ENCODE data around the gene BCL11B. TPM values are rescaled to one million over a fixed set of nuclear protein-coding genes. Genes with fewer than 3 reads are reported as not detected.

The BCL11B gene
- polyA plus RNA-seq, 3 donors = 0.01 TPM; not detected in 2

GRCh38 chr14:99171396-99171795 lies 100.6 kb downstream of the BCL11B start:
- Mint-ChIP-seq H3K27me3 (ENCODE audit: low read depth in 3 of 3) (peaks cover 2 to 13% (median 6%) of the 10 kb centered on the region in 3 donors), H3K4me1 (no peaks in the 10 kb centered on the region)
- WGBS (ENCODE audit: insufficient coverage) = no CpG with 5 or more reads among the region's 3 CpGs

GRCh38 chr14:99169776-99170356 lies 102.1 kb downstream of the BCL11B start:
- Mint-ChIP-seq H3K27me3 (ENCODE audit: low read depth in 3 of 3) (peaks cover 2 to 13% (median 7%) of the 10 kb centered on the region in 3 donors), H3K4me3 (no peak overlapping the region), H3K27ac (no peak overlapping the region), H3K4me1 (no peaks in the 10 kb centered on the region), H3K36me3 (no peaks in the 10 kb centered on the region), H3K9me3 (peaks cover 2 to 11% (median 6%) of the 10 kb centered on the region in 7 donors)
- no peaks in the 10 kb centered on the region for H3K4me1 ChIP-seq (ENCODE audit: control insufficient read depth in 1 of 2, insufficient read depth in 2 of 2, low read length in 2 of 2)
- no peaks in the 10 kb centered on the region for H4K20me1 ChIP-seq (ENCODE audit: insufficient read depth, low read length)
- no peak overlapping the region for H3K27ac ChIP-seq (ENCODE audit: low read depth in 1 of 2, low read length in 2 of 2)
- H3K79me2 ChIP-seq (ENCODE audit: insufficient read depth, low read length) = no peaks in the 10 kb centered on the region
- WGBS (ENCODE audit: insufficient coverage) = 100% methylated on average over 1 of the region's 7 CpGs
- DNase-seq = no peak
- no peaks in the 10 kb centered on the region for H3K27me3 ChIP-seq (ENCODE audit: control insufficient read depth in 2 of 2, insufficient read depth in 2 of 2, low read length in 2 of 2)
- H3K9me3 ChIP-seq (replicated peaks in 1 of 2; ENCODE audit: control insufficient read depth in 1 of 2, insufficient read depth in 1 of 2, low read length in 2 of 2) = peaks cover 4 to 5% of the 10 kb centered on the region in 2 donors
- no peaks in the 10 kb centered on the region for H3K36me3 ChIP-seq (replicated peaks in 1 of 2; ENCODE audit: control insufficient read depth in 1 of 2, insufficient read depth in 2 of 2, low read length in 2 of 2)
- H3K4me2 ChIP-seq (replicated peaks; ENCODE audit: extremely low read depth, low read length, poor library complexity, severe bottlenecking) = no peak overlapping the region
- intact Hi-C loops (cut with micrococcal nuclease) = no loop called here
- H2AFZ ChIP-seq (ENCODE audit: insufficient read depth, low read depth, low read length, poor library complexity, severe bottlenecking) = no peak overlapping the region
- no peak overlapping the region for H3K4me3 ChIP-seq (replicated peaks in 1 of 3; ENCODE audit: low read depth in 2 of 3, low read length in 3 of 3)
- no peak for TF ChIP-seq CTCF (IDR thresholded peaks at IDR 0.05)
- H3K9ac ChIP-seq (ENCODE audit: insufficient read depth, low read length, poor library complexity, severe bottlenecking) = no peak overlapping the region

More at GRCh38 chr14:99171396-99171795, 100.6 kb downstream of the BCL11B start:
- Histone ChIP-seq H3K9me3 (replicated peaks in 1 of 2; ENCODE audit: control insufficient read depth in 1 of 2, insufficient read depth in 1 of 2, low read length in 2 of 2) (peaks cover 8 to 10% of the 10 kb centered on the region in 2 donors), H3K27me3 (ENCODE audit: control insufficient read depth in 2 of 2, insufficient read depth in 2 of 2, low read length in 2 of 2) (no peaks in the 10 kb centered on the region), H3K9ac (ENCODE audit: insufficient read depth, low read length, poor library complexity, severe bottlenecking) (no peak overlapping the region), H4K20me1 (ENCODE audit: insufficient read depth, low read length) (no peaks in the 10 kb centered on the region), H3K4me1 (ENCODE audit: control insufficient read depth in 1 of 2, insufficient read depth in 2 of 2, low read length in 2 of 2) (no peaks in the 10 kb centered on the region), H3K4me3 (replicated peaks in 1 of 3; ENCODE audit: low read depth in 2 of 3, low read length in 3 of 3) (no peak overlapping the region), H3K79me2 (ENCODE audit: insufficient read depth, low read length) (no peaks in the 10 kb centered on the region), H3K4me2 (replicated peaks; ENCODE audit: extremely low read depth, low read length, poor library complexity, severe bottlenecking) (no peak overlapping the region), H3K36me3 (replicated peaks in 1 of 2; ENCODE audit: control insufficient read depth in 1 of 2, insufficient read depth in 2 of 2, low read length in 2 of 2) (no peaks in the 10 kb centered on the region), H3K27ac (ENCODE audit: low read depth in 1 of 2, low read length in 2 of 2) (no peak overlapping the region), H2AFZ (ENCODE audit: insufficient read depth, low read depth, low read length, poor library complexity, severe bottlenecking) (no peak overlapping the region)
- no peak overlapping the region for H3K27ac Mint-ChIP-seq
- TF ChIP-seq CTCF (IDR thresholded peaks at IDR 0.05) = no peak
- no peaks in the 10 kb centered on the region for H3K36me3 Mint-ChIP-seq
- intact Hi-C loops (cut with micrococcal nuclease) = no loop called here
- H3K4me3 Mint-ChIP-seq = no peak overlapping the region
- H3K9me3 Mint-ChIP-seq = peaks cover 3 to 16% (median 13%) of the 10 kb centered on the region in 7 donors
- no peak for DNase-seq
